Keratinocyte (primary cell): ENCODE results near the gene SPAG6. TPM values are rescaled to one million over a fixed set of nuclear protein-coding genes. Genes with fewer than 3 reads are reported as not detected.

ENCODE experiments used
- DNase-seq: peaks from one replicate; pipeline ENCODE4 v3.0.0-alpha.2; 2011; ENCODE audit warnings: low read depth, missing footprints, low spot score
- FAIRE-seq: peaks from 2 replicates; lab custom pipeline; 2011; peaks lifted over from hg19 to GRCh38; lab: Jason Lieb, UNC
- H2AFZ ChIP-seq: 2 replicates; pipeline ENCODE4 v1.6.0; 2012; ENCODE audit warnings: low read length, control low read depth, inconsistent platforms; ENCODE audit not compliant: control insufficient read depth
- H3K27ac ChIP-seq: 2 replicates; pipeline ENCODE4 v1.5.1; 2011; ENCODE audit warnings: low read length; ENCODE audit not compliant: control insufficient read depth, insufficient read depth
- H3K27me3 ChIP-seq: 3 replicates; pipeline ENCODE4 v1.6.0; 2011; ENCODE audit warnings: low read length; ENCODE audit not compliant: control insufficient read depth, insufficient read depth; ENCODE audit errors: extremely low read depth
- H3K36me3 ChIP-seq, 2 experiments: 2 replicates in 1 of 2; 3 replicates in 1 of 2; pipeline ENCODE4 v1.5.1; 2011; ENCODE audit warnings: low read length in 2 of 2, mild to moderate bottlenecking in 1 of 2; ENCODE audit not compliant: control insufficient read depth in 2 of 2, insufficient read depth in 2 of 2; ENCODE audit errors: extremely low read depth in 1 of 2
- H3K4me1 ChIP-seq: 3 replicates; pipeline ENCODE4 v1.5.1; 2011; ENCODE audit warnings: low read length; ENCODE audit not compliant: control insufficient read depth, insufficient read depth; ENCODE audit errors: extremely low read depth
- H3K4me2 ChIP-seq: 3 replicates; pipeline ENCODE4 v1.6.0; 2011; ENCODE audit warnings: low read depth, low read length; ENCODE audit not compliant: control insufficient read depth, insufficient read depth; ENCODE audit errors: extremely low read depth
- H3K4me3 ChIP-seq, 3 experiments: fragments of 200-600 bp in 1 of 3; sonication (generic) in 1 of 3; 2 replicates in 2 of 3; 3 replicates in 1 of 3; pipeline ENCODE4 v1.5.1; 2011 to 2016; ENCODE audit warnings: low read length in 3 of 3, mild to moderate bottlenecking in 3 of 3, control low read depth in 2 of 3, inconsistent platforms in 1 of 3, low read depth in 1 of 3, mixed read lengths in 1 of 3, mixed run types in 1 of 3, moderate library complexity in 1 of 3; ENCODE audit not compliant: control insufficient read depth in 2 of 3, insufficient read depth in 2 of 3; ENCODE audit errors: extremely low read depth in 1 of 3
- H3K79me2 ChIP-seq: 2 replicates; pipeline ENCODE4 v1.6.0; 2012; ENCODE audit warnings: low read length; ENCODE audit not compliant: control insufficient read depth, insufficient read depth
- H3K9ac ChIP-seq: 3 replicates; pipeline ENCODE4 v1.6.0; 2011; ENCODE audit warnings: low read length; ENCODE audit not compliant: control insufficient read depth, insufficient read depth; ENCODE audit errors: extremely low read depth
- H3K9me1 ChIP-seq: 3 replicates; pipeline ENCODE4 v1.6.0; 2011; ENCODE audit warnings: low read length; ENCODE audit not compliant: control insufficient read depth, insufficient read depth; ENCODE audit errors: extremely low read depth
- H3K9me3 ChIP-seq: 2 replicates; pipeline ENCODE4 v1.5.1; 2012; ENCODE audit warnings: low read depth, low read length; ENCODE audit not compliant: control insufficient read depth
- H4K20me1 ChIP-seq: 3 replicates; pipeline ENCODE4 v1.6.0; 2011; ENCODE audit warnings: low read length; ENCODE audit not compliant: control insufficient read depth, insufficient read depth; ENCODE audit errors: extremely low read depth
- CTCF ChIP-seq, 3 experiments: IDR thresholded peaks in 1 of 3; conservative IDR thresholded peaks in 1 of 3; optimal IDR thresholded peaks in 1 of 3; 2 replicates in 2 of 3; 3 replicates in 1 of 3; pipeline versions ENCODE3 to v1.5.1; 2011; ENCODE audit warnings: low read length in 3 of 3, mild to moderate bottlenecking in 3 of 3, moderate library complexity in 2 of 3, control low read depth in 1 of 3, inconsistent platforms in 1 of 3; ENCODE audit not compliant: insufficient read depth in 2 of 3; ENCODE audit errors: extremely low read depth in 1 of 3
- EZH2 ChIP-seq: IDR thresholded peaks from one replicate; pipeline ENCODE4 v1.6.1; 2012; ENCODE audit warnings: inconsistent platforms, mild to moderate bottlenecking, low read length, moderate library complexity
- dilution Hi-C: fragments of 300-500 bp; cut with MboI; formaldehyde crosslinking; loops from one replicate; pipeline ENCODE4 v1.7.0; 2020; ENCODE audit warnings: low sequenced_read_pairs; ENCODE audit not compliant: extremely low pct_ligation_motif_present
- polyA plus RNA-seq, 5 experiments: library from polyadenylated mRNA; depleted of rRNA in 3 of 5; stranded (reverse) in 3 of 5; stranded (forward) in 1 of 5; unstranded in 1 of 5; fragments of >200 nt; gene quantifications; 1 replicate in 1 of 5; 2 replicates in 3 of 5; 3 replicates in 1 of 5; pipeline versions ENCODE4 v1.2.1 to v1.2.3, GENCODE V29; 2011 to 2012; ENCODE audit warnings: missing spikeins in 2 of 5, low read depth in 1 of 5, low replicate concordance in 1 of 5

The SPAG6 gene
- polyA plus RNA-seq, 1 donor (not counting 4 experiments of a cell fraction or from before 2014, with no cell fraction given), result not detected

DNA sequence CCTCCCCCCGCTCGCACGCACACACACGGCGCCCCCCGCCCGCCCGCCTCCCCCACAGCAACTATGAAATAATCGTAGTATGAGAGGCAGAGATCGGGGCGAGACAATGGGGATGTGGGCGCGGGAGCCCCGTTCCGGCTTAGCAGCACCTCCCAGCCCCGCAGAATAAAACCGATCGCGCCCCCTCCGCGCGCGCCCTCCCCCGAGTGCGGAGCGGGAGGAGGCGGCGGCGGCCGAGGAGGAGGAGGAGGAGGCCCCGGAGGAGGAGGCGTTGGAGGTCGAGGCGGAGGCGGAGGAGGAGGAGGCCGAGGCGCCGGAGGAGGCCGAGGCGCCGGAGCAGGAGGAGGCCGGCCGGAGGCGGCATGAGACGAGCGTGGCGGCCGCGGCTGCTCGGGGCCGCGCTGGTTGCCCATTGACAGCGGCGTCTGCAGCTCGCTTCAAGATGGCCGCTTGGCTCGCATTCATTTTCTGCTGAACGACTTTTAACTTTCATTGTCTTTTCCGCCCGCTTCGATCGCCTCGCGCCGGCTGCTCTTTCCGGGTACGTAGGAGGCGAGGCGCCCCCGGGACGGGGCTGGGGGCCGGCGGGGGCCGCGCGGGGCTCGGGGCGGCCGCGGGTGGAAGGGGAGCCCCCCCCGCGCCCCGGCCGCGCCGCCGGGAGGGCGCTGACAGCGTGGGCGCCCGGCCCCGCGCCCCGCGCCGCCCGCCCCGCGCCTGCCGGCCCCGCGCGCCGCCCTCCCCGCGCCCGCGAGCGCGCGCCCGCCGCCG lies 24.0 kb upstream of the SPAG6 start:
- Histone ChIP-seq H2AFZ (peak overlapping the region; percentile 56), H3K4me1 (peaks cover 27% of the 10 kb centered on the region), H3K9me3 (no peaks in the 10 kb centered on the region), H3K9me1 (no peaks in the 10 kb centered on the region), H3K79me2 (peaks cover 1% of the 10 kb centered on the region), H4K20me1 (no peaks in the 10 kb centered on the region), H3K36me3 (no peaks in the 10 kb centered on the region), H3K27me3 (peaks cover 14% of the 10 kb centered on the region), H3K4me2 (peak overlapping the region; percentile 16), H3K27ac (peak overlapping the region; percentile 31), H3K9ac (peak overlapping the region; percentile 79), H3K4me3 (peak overlapping the region; percentile 65 to 82 (median 70))
- TF ChIP-seq CTCF (optimal IDR thresholded peaks at IDR 0.05 in 1 of 3, IDR thresholded peaks at IDR 0.05 in 1 of 3, conservative IDR thresholded peaks at IDR 0.05 in 1 of 3; ENCODE audit: extremely low read depth in 1 of 3, insufficient read depth in 2 of 3, low read length in 3 of 3) (no peak), EZH2 (no peak)
- no peak for DNase-seq
- no peak for FAIRE-seq
- dilution Hi-C loops, result no loop called here

- peaks cover 1% of the 10 kb centered on the region for H3K79me2 ChIP-seq
- H2AFZ ChIP-seq, result peak overlapping the region; percentile 31
- H3K9me3 ChIP-seq, result no peaks in the 10 kb centered on the region
- no peaks in the 10 kb centered on the region for H3K9me1 ChIP-seq
- peaks cover 14% of the 10 kb centered on the region for H3K27me3 ChIP-seq
- no peak for FAIRE-seq
- no peaks in the 10 kb centered on the region for H3K36me3 ChIP-seq
- H3K4me2 ChIP-seq, result peak overlapping the region; percentile 76
- no peak for DNase-seq
- no peak overlapping the region for H3K27ac ChIP-seq
- H3K4me3 ChIP-seq, result peak overlapping the region; percentile 58 to 86 (median 74)
- H4K20me1 ChIP-seq, result no peaks in the 10 kb centered on the region
- H3K4me1 ChIP-seq, result peaks cover 30% of the 10 kb centered on the region
- peak overlapping the region; percentile 71 for H3K9ac ChIP-seq
- dilution Hi-C loops, result no loop called here
- TF ChIP-seq CTCF (optimal IDR thresholded peaks at IDR 0.05 in 1 of 3, IDR thresholded peaks at IDR 0.05 in 1 of 3, conservative IDR thresholded peaks at IDR 0.05 in 1 of 3; ENCODE audit: extremely low read depth in 1 of 3, insufficient read depth in 2 of 3, low read length in 3 of 3), result no peak
- TF ChIP-seq EZH2, result peak; percentile 100
Observed at GRCh38 chr10:22321924-22322640, 23.2 kb upstream of the SPAG6 start.
